Measurements from ENCODE around the gene MEAF6. TPM values are rescaled to one million over a fixed set of nuclear protein-coding genes. Genes with fewer than 3 reads are reported as not detected.
"Not testable (repeated sequence)": the region's sequence is repeated elsewhere in the genome, so short reads cannot be mapped to it uniquely, and the experiment has no call there.

MEAF6 gene
- total RNA-seq, 1 experiment from 2014 or later = 38.3 TPM

- Histone ChIP-seq H3K4me3 (ENCODE audit: low read depth, low read length) (no peak overlapping the region), H3K36me3 (ENCODE audit: control insufficient read depth, insufficient read depth, low read length) (no peaks in the 10 kb centered on the region; the same call in 1 of the 2 replicates), H3K4me1 (peaks cover 9% of the 10 kb centered on the region), H3K27me3 (replicated peaks; ENCODE audit: control insufficient read depth, insufficient read depth, low read length) (no peaks in the 10 kb centered on the region), H3K9me3 (no peaks in the 10 kb centered on the region)
- H3K27me3 Mint-ChIP-seq (ENCODE audit: insufficient read depth, unreplicated experiment) = no peaks in the 10 kb centered on the region
- TF ChIP-seq CTCF (IDR thresholded peaks at IDR 0.05; ENCODE audit: insufficient read depth in 1 of 2, low read depth in 1 of 2, low read length in 1 of 2, severe bottlenecking in 1 of 2, unreplicated experiment in 1 of 2) = no peak
- no peak for DNase-seq
- ChIA-PET CTCF (no interaction called here), POLR2A (no interaction called here)
- peaks cover 17% of the 10 kb centered on the region for H3K4me1 Mint-ChIP-seq (ENCODE audit: low read depth, unreplicated experiment)
- peak overlapping the region; percentile 96 for H3K27ac Mint-ChIP-seq (ENCODE audit: unreplicated experiment)
- H3K36me3 Mint-ChIP-seq (ENCODE audit: insufficient read depth, unreplicated experiment) = peaks cover 21% of the 10 kb centered on the region
- intact Hi-C loops (cut with micrococcal nuclease; ENCODE audit: unreplicated experiment) = loop anchor here (2.0 kb wide), 1 partner anchor 19 kb away; the partner anchor contains the start of gene MEAF6
- H3K4me3 Mint-ChIP-seq (ENCODE audit: unreplicated experiment) = no peak overlapping the region
- BruUV-seq (replicated peaks) = no TSS peak
- no peaks in the 10 kb centered on the region for H3K9me3 Mint-ChIP-seq (ENCODE audit: unreplicated experiment)
These were observed 18.9 kb upstream of the MEAF6 start for GRCh38 chr1:37533317-37534093.

GRCh38 chr1:37532418-37533156 is 18.0 kb upstream of the MEAF6 start:
- H3K4me1 ChIP-seq; H3K36me3 ChIP-seq (ENCODE audit: control insufficient read depth, insufficient read depth, low read length); H3K4me3 ChIP-seq (ENCODE audit: low read depth, low read length); H3K27ac Mint-ChIP-seq (ENCODE audit: unreplicated experiment); DNase-seq; H3K4me3 Mint-ChIP-seq (ENCODE audit: unreplicated experiment); H3K9me3 ChIP-seq; H3K27me3 ChIP-seq (replicated peaks; ENCODE audit: control insufficient read depth, insufficient read depth, low read length); intact Hi-C loops (cut with micrococcal nuclease; ENCODE audit: unreplicated experiment); BruUV-seq (replicated peaks); H3K27me3 Mint-ChIP-seq (ENCODE audit: insufficient read depth, unreplicated experiment); H3K9me3 Mint-ChIP-seq (ENCODE audit: unreplicated experiment); POLR2A ChIA-PET: not testable (repeated sequence)
- Mint-ChIP-seq H3K4me1 (ENCODE audit: low read depth, unreplicated experiment) (peaks cover 17% of the 10 kb centered on the region), H3K36me3 (ENCODE audit: insufficient read depth, unreplicated experiment) (peaks cover 14% of the 10 kb centered on the region)
- CTCF ChIA-PET = interaction anchor here (0.6 to 0.7 kb wide), 2 partner anchors 59 to 135 kb away, joined by 3 to 5 read pairs; no protein-coding TSS in a partner anchor

- BruUV-seq (replicated peaks); DNase-seq; H3K27ac Mint-ChIP-seq (ENCODE audit: unreplicated experiment); POLR2A ChIA-PET; H3K27me3 Mint-ChIP-seq (ENCODE audit: insufficient read depth, unreplicated experiment); H3K9me3 Mint-ChIP-seq (ENCODE audit: unreplicated experiment); intact Hi-C loops (cut with micrococcal nuclease; ENCODE audit: unreplicated experiment); H3K4me3 Mint-ChIP-seq (ENCODE audit: unreplicated experiment); H3K36me3 Mint-ChIP-seq (ENCODE audit: insufficient read depth, unreplicated experiment); H3K4me1 ChIP-seq; H3K27me3 ChIP-seq (replicated peaks; ENCODE audit: control insufficient read depth, insufficient read depth, low read length); H3K4me3 ChIP-seq (ENCODE audit: low read depth, low read length); H3K36me3 ChIP-seq (ENCODE audit: control insufficient read depth, insufficient read depth, low read length); H3K9me3 ChIP-seq: not testable (repeated sequence)
- H3K4me1 Mint-ChIP-seq (ENCODE audit: low read depth, unreplicated experiment) = peaks cover 10% of the 10 kb centered on the region
- CTCF ChIA-PET = interaction anchor here (0.7 kb wide), 1 partner anchor 15 kb away, joined by 3 read pairs; no protein-coding TSS in a partner anchor
These were observed 15.3 kb upstream of the MEAF6 start for GRCh38 chr1:37529888-37530287.

DNA sequence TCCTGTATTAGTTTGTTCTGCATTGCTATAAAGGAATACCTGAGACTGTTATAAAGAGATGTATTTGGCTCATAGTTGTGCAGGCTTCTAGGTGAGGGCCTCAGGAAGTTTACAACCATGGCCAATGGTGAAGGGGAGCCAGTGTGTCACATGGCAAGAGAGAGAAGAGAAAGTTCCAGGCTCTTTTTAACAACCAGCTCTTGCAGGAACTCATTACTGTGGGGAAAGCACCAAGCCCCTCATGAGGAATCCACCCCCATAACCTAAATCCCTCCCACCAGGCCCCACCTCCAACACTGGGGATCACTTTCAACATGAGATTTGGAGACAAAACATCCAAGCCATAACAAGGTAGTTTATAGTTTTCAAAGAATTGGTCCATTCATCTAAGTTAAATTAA is 5.0 kb upstream of the MEAF6 start:
- no peak overlapping the region for H3K27ac Mint-ChIP-seq (ENCODE audit: unreplicated experiment)
- intact Hi-C loops (cut with micrococcal nuclease; ENCODE audit: unreplicated experiment) = no loop called here
- CTCF ChIA-PET = no interaction called here
- no peaks in the 10 kb centered on the region for H3K27me3 ChIP-seq (replicated peaks; ENCODE audit: control insufficient read depth, insufficient read depth, low read length)
- no peak overlapping the region for H3K4me3 ChIP-seq (ENCODE audit: low read depth, low read length)
- DNase-seq = no peak
- BruUV-seq (replicated peaks) = no TSS peak
- no peaks in the 10 kb centered on the region for H3K27me3 Mint-ChIP-seq (ENCODE audit: insufficient read depth, unreplicated experiment)
- no peak overlapping the region for H3K4me3 Mint-ChIP-seq (ENCODE audit: unreplicated experiment)
- H3K4me1 Mint-ChIP-seq (ENCODE audit: low read depth, unreplicated experiment) = peaks cover 7% of the 10 kb centered on the region
- POLR2A ChIA-PET = no interaction called here
- H3K9me3 ChIP-seq = no peaks in the 10 kb centered on the region
- H3K36me3 Mint-ChIP-seq (ENCODE audit: insufficient read depth, unreplicated experiment) = no peaks in the 10 kb centered on the region
- H3K36me3 ChIP-seq (ENCODE audit: control insufficient read depth, insufficient read depth, low read length) = no peaks in the 10 kb centered on the region
- no peaks in the 10 kb centered on the region for H3K9me3 Mint-ChIP-seq (ENCODE audit: unreplicated experiment)
- TF ChIP-seq CTCF (IDR thresholded peaks at IDR 0.05; ENCODE audit: insufficient read depth in 1 of 2, low read depth in 1 of 2, low read length in 1 of 2, severe bottlenecking in 1 of 2, unreplicated experiment in 1 of 2) = no peak
- peaks cover 5% of the 10 kb centered on the region; the same call in 1 of the 2 replicates for H3K4me1 ChIP-seq

GRCh38 chr1:37518929-37519328 is 4.4 kb upstream of the MEAF6 start:
- H3K4me1 Mint-ChIP-seq (ENCODE audit: low read depth, unreplicated experiment); CTCF ChIA-PET; DNase-seq; H3K27me3 Mint-ChIP-seq (ENCODE audit: insufficient read depth, unreplicated experiment); H3K36me3 ChIP-seq (ENCODE audit: control insufficient read depth, insufficient read depth, low read length); BruUV-seq (replicated peaks); H3K9me3 Mint-ChIP-seq (ENCODE audit: unreplicated experiment); H3K4me3 Mint-ChIP-seq (ENCODE audit: unreplicated experiment); H3K9me3 ChIP-seq; H3K4me1 ChIP-seq; H3K27ac Mint-ChIP-seq (ENCODE audit: unreplicated experiment); H3K4me3 ChIP-seq (ENCODE audit: low read depth, low read length); POLR2A ChIA-PET; intact Hi-C loops (cut with micrococcal nuclease; ENCODE audit: unreplicated experiment); H3K36me3 Mint-ChIP-seq (ENCODE audit: insufficient read depth, unreplicated experiment); H3K27me3 ChIP-seq (replicated peaks; ENCODE audit: control insufficient read depth, insufficient read depth, low read length): not testable (repeated sequence)

Data from Caco-2 (cell line).